ENCODE results near the gene MYZAP. TPM values are rescaled to one million over a fixed set of nuclear protein-coding genes. Genes with fewer than 3 reads are reported as not detected.

MYZAP gene
- total RNA-seq, 1 experiment from 2014 or later = 0.63 TPM

GRCh38 chr15:57606816-57607215, 15.1 kb downstream of the MYZAP start:
- no peak for TF ChIP-seq CTCF (conservative IDR thresholded peaks at IDR 0.05)
- H3K27ac ChIP-seq (ENCODE audit: insufficient read length, low read depth, low read length) = no peak overlapping the region
- no CpG with 5 or more reads among the region's 1 CpG for WGBS (ENCODE audit: extremely low coverage, insufficient read length, low lambda C conversion rate)
- no peak overlapping the region for H3K14ac ChIP-seq (ENCODE audit: insufficient read depth, low read length)
- H3K9ac ChIP-seq (ENCODE audit: extremely low read depth, insufficient read length, low read length) = no peak overlapping the region
- Mint-ChIP-seq H3K36me3 (ENCODE audit: insufficient read depth in 1 of 3, low read depth in 3 of 3) (no peaks in the 10 kb centered on the region), H3K4me3 (no peak overlapping the region), H3K27me3 (ENCODE audit: low read depth) (no peaks in the 10 kb centered on the region; the same call in 1 of the 2 replicates), H3K4me1 (peaks cover 6 to 10% of the 10 kb centered on the region in 2 experiments), H3K9me3 (no peaks in the 10 kb centered on the region), H3K27ac (peak overlapping the region in 1 of 3 experiments; percentile 57; a peak in 2 of 7 replicates)
- H4K91ac ChIP-seq (ENCODE audit: insufficient read length, low read depth, low read length) = no peak overlapping the region
- H3K23ac ChIP-seq (ENCODE audit: insufficient read length, low read depth, low read length) = no peak overlapping the region
- no peaks in the 10 kb centered on the region for H4K20me1 ChIP-seq (ENCODE audit: control insufficient read depth, insufficient read depth, insufficient read length)
- H4K8ac ChIP-seq (replicated peaks; ENCODE audit: insufficient read length, low read depth, low read length) = no peak overlapping the region
- no peaks in the 10 kb centered on the region for H3K9me3 ChIP-seq (ENCODE audit: control insufficient read depth, low read depth, low read length)
- H3K23me2 ChIP-seq (ENCODE audit: insufficient read length, low read depth, low read length, poor library complexity, severe bottlenecking) = no peaks in the 10 kb centered on the region
- H2BK15ac ChIP-seq (ENCODE audit: low read depth, low read length) = no peak overlapping the region
- no peak overlapping the region for H2BK12ac ChIP-seq (ENCODE audit: insufficient read length, low read depth, low read length)
- no peak overlapping the region for H3K18ac ChIP-seq (ENCODE audit: insufficient read length, low read depth, low read length)
- no peak overlapping the region for H2AK5ac ChIP-seq (ENCODE audit: insufficient read length, low read length)
- H2BK120ac ChIP-seq (ENCODE audit: low read depth, low read length, poor library complexity, severe bottlenecking) = no peak overlapping the region
- no peak for DNase-seq
- H3K4me2 ChIP-seq (ENCODE audit: insufficient read depth, insufficient read length, low read length) = no peak overlapping the region
- H3K79me1 ChIP-seq (ENCODE audit: insufficient read depth, low read depth, low read length, poor library complexity, severe bottlenecking) = no peaks in the 10 kb centered on the region
- no peak overlapping the region for H2BK20ac ChIP-seq (ENCODE audit: low read depth, low read length, poor library complexity, severe bottlenecking)
- H4K5ac ChIP-seq (ENCODE audit: insufficient read length, low read depth, low read length) = no peak overlapping the region
- H2AFZ ChIP-seq (ENCODE audit: low read length) = no peak overlapping the region
- no peak overlapping the region for H3T11ph ChIP-seq (ENCODE audit: low read length)
- no peak overlapping the region for H2BK5ac ChIP-seq (ENCODE audit: insufficient read length, low read length)
- H3K4me1 ChIP-seq (ENCODE audit: insufficient read depth, low read length) = no peaks in the 10 kb centered on the region
- no peaks in the 10 kb centered on the region for H3K27me3 ChIP-seq (ENCODE audit: insufficient read depth, low read length)
- no peak overlapping the region for H3K56ac ChIP-seq (ENCODE audit: insufficient read length, low read depth, low read length)
- no peak overlapping the region for H3K4ac ChIP-seq (ENCODE audit: low read depth, low read length)
- no peaks in the 10 kb centered on the region for H3K79me2 ChIP-seq (ENCODE audit: insufficient read depth, low read length)
